A549 (cell line): Measurements from ENCODE around the gene ZNF618.

Experiments
- CHD4 ChIP-seq: fragments of 200-600 bp; sonication (generic); IDR thresholded peaks from 2 replicates; pipeline ENCODE4 v1.6.1; 2016; ENCODE audit warnings: antibody characterized with exemption, mild to moderate bottlenecking, borderline replicate concordance
- CTCF ChIP-seq: fragments of >200 bp; sonication (Bioruptor Twin); formaldehyde crosslinking; IDR thresholded peaks from 3 replicates; pipeline ENCODE4 v1.5.1; 2016
- MAX ChIP-seq: IDR thresholded peaks from 2 replicates; pipeline ENCODE4 v1.6.1; 2012
- MAZ ChIP-seq: fragments of 150-350 bp; IDR thresholded peaks from 2 replicates; pipeline ENCODE4 v1.6.1; 2014; ENCODE audit warnings: antibody characterized with exemption, low read depth, low read length, borderline replicate concordance

- TF ChIP-seq CHD4 (no peak), MAZ (no peak), CTCF (no peak), MAX (no peak)
These were observed 52.2 kb downstream of the ZNF618 start for GRCh38 chr9:113928269-113928668.
